Nephron (organoid): ENCODE measurements around the gene SIRT3.

Source experiments
- H3K27ac Mint-ChIP-seq, 3 experiments: 2 replicates each; pipeline ENCODE4 v1.8.0; 2020; ENCODE audit warnings: mixed read lengths in 3 of 3, mild to moderate bottlenecking in 2 of 3, moderate library complexity in 1 of 3
- H3K27me3 Mint-ChIP-seq: 2 replicates; pipeline ENCODE4 v1.8.0; 2021; ENCODE audit warnings: low read depth, mild to moderate bottlenecking, moderate library complexity, mixed read lengths
- H3K36me3 Mint-ChIP-seq: 2 replicates; pipeline ENCODE4 v1.8.0; 2020; ENCODE audit warnings: low read depth, mixed read lengths
- H3K4me1 Mint-ChIP-seq: 2 replicates; pipeline ENCODE4 v1.8.0; 2020; ENCODE audit warnings: mixed read lengths
- H3K4me3 Mint-ChIP-seq, 3 experiments: 2 replicates each; pipeline ENCODE4 v1.8.0; 2020; ENCODE audit warnings: mild to moderate bottlenecking in 3 of 3, mixed read lengths in 3 of 3, moderate library complexity in 2 of 3
- H3K9me3 Mint-ChIP-seq: 2 replicates; pipeline ENCODE4 v1.8.0; 2020; ENCODE audit warnings: mixed read lengths
- CTCF ChIP-seq, 3 experiments: fragments of 200-600 bp; sonication (generic); IDR thresholded peaks; one replicate each; pipeline ENCODE4 v1.5.0; 2021; ENCODE audit warnings: antibody characterized with exemption in 3 of 3; ENCODE audit not compliant: unreplicated experiment in 3 of 3

SIRT3 gene

GRCh38 chr11:216081-216974 is 19.8 kb downstream of the SIRT3 start:
- peaks cover 3% of the 10 kb centered on the region for H3K4me1 Mint-ChIP-seq
- no peaks in the 10 kb centered on the region for H3K27me3 Mint-ChIP-seq
- H3K9me3 Mint-ChIP-seq, result no peaks in the 10 kb centered on the region
- TF ChIP-seq CTCF (IDR thresholded peaks at IDR 0.05; ENCODE audit: unreplicated experiment in 3 of 3), result no peak
- H3K36me3 Mint-ChIP-seq, result peaks cover 38% of the 10 kb centered on the region
- H3K27ac Mint-ChIP-seq, result no peak overlapping the region
- H3K4me3 Mint-ChIP-seq, result no peak overlapping the region

GRCh38 chr11:215581-216037 is 20.5 kb downstream of the SIRT3 start:
- H3K4me1 Mint-ChIP-seq, result peaks cover 5% of the 10 kb centered on the region
- TF ChIP-seq CTCF (IDR thresholded peaks at IDR 0.05; ENCODE audit: unreplicated experiment in 3 of 3), result no peak
- H3K4me3 Mint-ChIP-seq, result no peak overlapping the region
- H3K27ac Mint-ChIP-seq, result no peak overlapping the region
- H3K27me3 Mint-ChIP-seq, result no peaks in the 10 kb centered on the region
- peaks cover 43% of the 10 kb centered on the region for H3K36me3 Mint-ChIP-seq
- no peaks in the 10 kb centered on the region for H3K9me3 Mint-ChIP-seq

- no peaks in the 10 kb centered on the region for H3K27me3 Mint-ChIP-seq
- H3K27ac Mint-ChIP-seq, result no peak overlapping the region
- H3K4me1 Mint-ChIP-seq, result peaks cover 14% of the 10 kb centered on the region
- H3K9me3 Mint-ChIP-seq, result no peaks in the 10 kb centered on the region
- peak overlapping the region in 2 of 3 experiments; percentile 13 to 29 for H3K4me3 Mint-ChIP-seq
- H3K36me3 Mint-ChIP-seq, result peaks cover 47% of the 10 kb centered on the region
- no peak for TF ChIP-seq CTCF (IDR thresholded peaks at IDR 0.05; ENCODE audit: unreplicated experiment in 3 of 3)
Observed at GRCh38 chr11:214083-214482, 22.1 kb downstream of the SIRT3 start.

GRCh38 chr11:213111-213510 is 23.0 kb downstream of the SIRT3 start:
- Mint-ChIP-seq H3K36me3 (peaks cover 47% of the 10 kb centered on the region), H3K27ac (no peak overlapping the region)

GRCh38 chr11:212150-213100 is 23.7 kb downstream of the SIRT3 start:
- Mint-ChIP-seq H3K9me3 (no peaks in the 10 kb centered on the region), H3K4me1 (peaks cover 14% of the 10 kb centered on the region), H3K36me3 (peaks cover 47% of the 10 kb centered on the region), H3K27me3 (no peaks in the 10 kb centered on the region), H3K4me3 (peak overlapping the region; percentile 43 to 72 (median 56)), H3K27ac (no peak overlapping the region)
- TF ChIP-seq CTCF (IDR thresholded peaks at IDR 0.05; ENCODE audit: unreplicated experiment in 3 of 3), result no peak

More at GRCh38 chr11:213111-213510, 23.0 kb downstream of the SIRT3 start:
- no peak for TF ChIP-seq CTCF (IDR thresholded peaks at IDR 0.05; ENCODE audit: unreplicated experiment in 3 of 3)
- Mint-ChIP-seq H3K27me3 (no peaks in the 10 kb centered on the region), H3K9me3 (no peaks in the 10 kb centered on the region), H3K4me1 (peaks cover 14% of the 10 kb centered on the region), H3K4me3 (no peak overlapping the region)
